HT1080 (cell line): ENCODE results near the gene CDK8. TPM values are rescaled to one million over a fixed set of nuclear protein-coding genes. Genes with fewer than 3 reads are reported as not detected.

Source experiments
- DNase-seq: peaks from one replicate; pipeline ENCODE4 v3.0.0-alpha.2; 2015; ENCODE audit warnings: low read depth
- polyA plus RNA-seq, 2 experiments: library from polyadenylated mRNA; depleted of rRNA; stranded (reverse); fragments of >200 nt; gene quantifications; 2 replicates each; pipeline ENCODE4 v1.2.3, GENCODE V29; 2015
- total RNA-seq: library from RNA; depleted of rRNA; stranded (reverse); fragments of >200 nt; shearing (Covaris generic); gene quantifications from 2 replicates; pipeline ENCODE4 v1.2.3, GENCODE V29; 2014; rRNA removed

Gene CDK8
- 15.8 and 22.8 TPM in 2 replicates for total RNA-seq
- 16.7 and 21.3 TPM in 2 replicates for polyA plus RNA-seq (2015; cell fraction: cytosol; rRNA removed)
- 19.6 and 19.9 TPM in 2 replicates for polyA plus RNA-seq (2015; cell fraction: nucleus; rRNA removed)

GRCh38 chr13:26253787-26254582, at the start of gene CDK8:
TSS of gene CDK8 (plus strand) at chr13:26254129. CDS start at chr13:26254642, 513 bp downstream.
- DNase-seq, result peak; percentile 91

- DNase-seq, result no peak
Measured at GRCh38 chr13:26208287-26208686, 45.6 kb upstream of the CDK8 start.

GRCh38 chr13:26213345-26213744, 40.6 kb upstream of the CDK8 start:
- no peak for DNase-seq

- no peak for DNase-seq
Measured at GRCh38 chr13:26213982-26214381, 39.9 kb upstream of the CDK8 start.

- no peak for DNase-seq
Measured at GRCh38 chr13:26216042-26216441, 37.9 kb upstream of the CDK8 start.

- no peak for DNase-seq
Measured at GRCh38 chr13:26219726-26220125, 34.2 kb upstream of the CDK8 start.

- peak; percentile 38 for DNase-seq
Measured at GRCh38 chr13:26220575-26220974, 33.4 kb upstream of the CDK8 start.

GRCh38 chr13:26221399-26221720, 32.6 kb upstream of the CDK8 start:
- no peak for DNase-seq

GRCh38 chr13:26221721-26222519, 32.0 kb upstream of the CDK8 start, which contains the start of gene RNF6:
TSS of gene RNF6 (minus strand) at chr13:26222314. CDS start at chr13:26219649, 2,665 bp downstream.
- peak; percentile 98 for DNase-seq

GRCh38 chr13:26222520-26223046, 31.3 kb upstream of the CDK8 start:
- no peak for DNase-seq

GRCh38 chr13:26225896-26226617, 27.9 kb upstream of the CDK8 start:
- DNase-seq, result no peak

GRCh38 chr13:26227166-26227971, 26.6 kb upstream of the CDK8 start:
- no peak for DNase-seq

- DNase-seq, result no peak
Measured at GRCh38 chr13:26228096-26228495, 25.8 kb upstream of the CDK8 start.

GRCh38 chr13:26229080-26229615, 24.8 kb upstream of the CDK8 start:
- no peak for DNase-seq

- DNase-seq, result no peak
Measured at GRCh38 chr13:26230703-26231102, 23.2 kb upstream of the CDK8 start.

GRCh38 chr13:26236296-26236695, 17.6 kb upstream of the CDK8 start:
- DNase-seq, result no peak

GRCh38 chr13:26246154-26246553, 7.8 kb upstream of the CDK8 start:
- DNase-seq, result no peak

- DNase-seq, result no peak
Measured at GRCh38 chr13:26247011-26247410, 6.9 kb upstream of the CDK8 start.

- no peak for DNase-seq
Measured at GRCh38 chr13:26247608-26248007, 6.3 kb upstream of the CDK8 start.

GRCh38 chr13:26249551-26249950, 4.4 kb upstream of the CDK8 start:
- DNase-seq, result no peak
